Tibial artery (tissue), 4 donors: ENCODE measurements around the gene DHODH.

Experiments
- DNase-seq, 2 donors: peaks; one replicate each; pipeline ENCODE4 v3.0.0-alpha.2; 2019
- H3K27ac ChIP-seq, 2 donors: fragments of 200-600 bp; sonication (generic) in 1 of 2; 1 replicate in 1 of 2; 2 replicates in 1 of 2; pipeline ENCODE4 v1.5.1; 2018 to 2019; ENCODE audit warnings: mild to moderate bottlenecking in 1 of 2
- H3K27me3 ChIP-seq, 2 donors: fragments of 200-600 bp; sonication (generic) in 1 of 2; one replicate each; pipeline versions ENCODE4 v1.5.1 to v1.6.0; 2016 to 2019
- H3K36me3 ChIP-seq, 3 donors: fragments of 200-600 bp; sonication (generic) in 2 of 3; one replicate each; pipeline ENCODE4 v1.5.1; 2016 to 2019; ENCODE audit warnings: mild to moderate bottlenecking in 2 of 3
- H3K4me1 ChIP-seq, 4 donors: fragments of 200-600 bp; sonication (generic) in 2 of 4; 1 replicate in 3 of 4; 2 replicates in 1 of 4; pipeline ENCODE4 v1.5.1; 2016 to 2019
- H3K4me3 ChIP-seq, 2 donors: fragments of 200-600 bp; sonication (generic) in 1 of 2; 1 replicate in 1 of 2; 2 replicates in 1 of 2; pipeline ENCODE4 v1.5.1; 2018 to 2019; ENCODE audit warnings: mild to moderate bottlenecking in 2 of 2
- H3K9me3 ChIP-seq, 3 donors: fragments of 200-600 bp; sonication (generic) in 1 of 3; one replicate each; pipeline ENCODE4 v1.5.1; 2016 to 2019
- CTCF ChIP-seq, 2 experiments: fragments of 200-600 bp in 1 of 2; fragments of 450-650 bp in 1 of 2; IDR thresholded peaks; one replicate each; pipeline ENCODE4 v1.5.1; 2017 to 2019; ENCODE audit warnings: antibody characterized with exemption in 2 of 2, mild to moderate bottlenecking in 1 of 2, moderate library complexity in 1 of 2
- intact Hi-C: fragments of 100-400 bp; cut with DNase I; formaldehyde crosslinking; loops from one replicate; pipeline ENCODE4 v1.15.0; 2023; ENCODE audit warnings: low total_unique reads

The DHODH gene

DNA sequence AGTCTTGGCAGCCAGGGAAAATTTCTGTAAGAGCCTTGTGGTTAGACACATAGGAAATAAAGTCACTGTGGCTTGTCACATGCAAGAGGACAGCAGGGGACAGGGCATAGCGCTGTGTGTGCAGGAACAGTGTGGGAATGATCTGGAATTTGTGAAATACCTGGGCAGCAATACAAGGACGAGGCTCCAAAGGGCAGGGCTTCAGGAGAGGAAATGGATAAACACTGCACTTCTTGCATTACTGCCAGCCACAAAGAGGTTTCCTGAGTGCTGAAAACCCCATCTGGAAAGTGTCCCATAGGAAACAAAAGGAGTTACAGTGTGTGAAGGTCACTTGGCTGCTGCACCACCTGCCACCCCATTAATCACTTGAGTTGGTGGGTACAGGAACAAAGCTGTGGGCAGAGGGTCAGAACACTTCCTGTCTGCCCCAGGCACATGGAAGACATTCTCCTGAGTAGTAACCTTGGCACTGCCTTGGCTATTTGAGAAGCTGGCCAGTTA lies 33.7 kb downstream of the DHODH start:
- H3K27me3 ChIP-seq, result no peaks in the 10 kb centered on the region
- TF ChIP-seq CTCF (IDR thresholded peaks at IDR 0.05), result no peak
- H3K4me3 ChIP-seq, result no peak overlapping the region
- no peaks in the 10 kb centered on the region for H3K9me3 ChIP-seq
- H3K4me1 ChIP-seq, result no peaks in the 10 kb centered on the region
- intact Hi-C loops, result no loop called here
- no peak for DNase-seq
- peaks cover 14 to 28% (median 16%) of the 10 kb centered on the region in 3 donors for H3K36me3 ChIP-seq
- no peak overlapping the region for H3K27ac ChIP-seq

DNA sequence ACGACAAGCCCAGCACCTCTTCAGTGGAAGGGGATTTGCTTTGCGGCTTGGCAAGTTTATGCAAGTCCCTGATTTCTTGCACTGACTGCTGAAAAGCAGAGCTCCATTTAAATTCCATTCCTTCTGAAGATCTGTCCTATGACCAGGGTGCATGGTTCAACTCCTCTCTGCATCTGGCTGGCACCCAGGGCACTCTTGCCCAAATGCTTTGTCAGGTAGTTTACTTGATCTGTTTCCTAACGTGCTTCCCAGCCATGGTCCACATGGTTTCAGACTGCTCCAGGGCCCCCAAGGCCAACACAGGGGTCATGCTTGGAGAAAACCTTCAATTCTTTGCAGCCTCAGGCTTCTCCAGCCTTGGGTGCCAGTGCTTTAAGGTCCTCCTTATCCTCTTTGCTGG lies 34.5 kb downstream of the DHODH start:
- Histone ChIP-seq H3K9me3 (no peaks in the 10 kb centered on the region), H3K36me3 (peaks cover 13 to 28% (median 14%) of the 10 kb centered on the region in 3 donors), H3K4me3 (no peak overlapping the region), H3K27ac (no peak overlapping the region), H3K27me3 (no peaks in the 10 kb centered on the region), H3K4me1 (no peaks in the 10 kb centered on the region)
- DNase-seq, result no peak
- no peak for TF ChIP-seq CTCF (IDR thresholded peaks at IDR 0.05)
- intact Hi-C loops, result no loop called here

- H3K27me3 ChIP-seq, result no peaks in the 10 kb centered on the region
- no peaks in the 10 kb centered on the region for H3K4me1 ChIP-seq
- no peaks in the 10 kb centered on the region for H3K9me3 ChIP-seq
- intact Hi-C loops, result no loop called here
- no peak for TF ChIP-seq CTCF (IDR thresholded peaks at IDR 0.05)
- H3K27ac ChIP-seq, result no peak overlapping the region
- H3K4me3 ChIP-seq, result no peak overlapping the region
- DNase-seq, result no peak
- peaks cover 10 to 28% (median 14%) of the 10 kb centered on the region in 3 donors for H3K36me3 ChIP-seq
These were observed 35.0 kb downstream of the DHODH start for GRCh38 chr16:72043539-72043938.

DNA sequence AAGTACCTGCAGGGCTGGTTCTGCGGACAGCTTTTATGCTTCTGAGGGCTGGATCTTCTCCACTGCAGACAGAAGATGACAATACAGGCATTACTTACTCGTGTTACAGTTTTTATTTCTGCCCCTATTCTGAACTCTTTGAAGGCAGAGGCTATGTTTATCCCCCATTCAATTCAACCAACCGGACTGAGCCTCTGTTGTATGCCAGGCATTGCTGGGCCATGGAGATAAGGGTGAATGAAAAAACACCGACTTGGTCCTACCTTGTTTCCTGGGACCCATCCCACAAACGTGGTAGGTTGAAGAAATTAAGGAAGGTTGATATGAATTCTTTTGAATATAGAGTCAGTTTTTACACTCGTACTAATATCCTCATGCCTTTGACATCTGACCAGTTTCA lies 35.8 kb downstream of the DHODH start:
- intact Hi-C loops, result no loop called here

GRCh38 chr16:72044825-72045359 lies 36.3 kb downstream of the DHODH start:
- Histone ChIP-seq H3K9me3 (peaks cover 0 to 5% (median 0%) of the 10 kb centered on the region in 3 donors), H3K4me1 (no peaks in the 10 kb centered on the region), H3K36me3 (peaks cover 10 to 28% (median 14%) of the 10 kb centered on the region in 3 donors), H3K4me3 (no peak overlapping the region), H3K27me3 (no peaks in the 10 kb centered on the region), H3K27ac (no peak overlapping the region)
- TF ChIP-seq CTCF (IDR thresholded peaks at IDR 0.05), result no peak
- intact Hi-C loops, result no loop called here
- no peak for DNase-seq

More for the DNA sequence above, 35.8 kb downstream of the DHODH start:
- no peak overlapping the region for H3K4me3 ChIP-seq
- no peak for DNase-seq
- no peaks in the 10 kb centered on the region for H3K4me1 ChIP-seq
- peaks cover 10 to 28% (median 14%) of the 10 kb centered on the region in 3 donors for H3K36me3 ChIP-seq
- H3K9me3 ChIP-seq, result no peaks in the 10 kb centered on the region
- H3K27ac ChIP-seq, result no peak overlapping the region
- H3K27me3 ChIP-seq, result no peaks in the 10 kb centered on the region
- TF ChIP-seq CTCF (IDR thresholded peaks at IDR 0.05), result no peak
